Fibroblast of skin of scalp (primary cell): ENCODE measurements around the gene VPS33A.
A peak's percentile ranks its signal among the peaks of the same experiment; 100 is the strongest.

ENCODE experiments used
- DNase-seq: peaks from one replicate; pipeline ENCODE4 v3.0.0-alpha.2; 2013

The VPS33A gene

GRCh38 chr12:122250047-122250446 lies 16.2 kb downstream of the VPS33A start:
- DNase-seq = no peak

- no peak for DNase-seq
Measured at GRCh38 chr12:122245553-122245952, 20.7 kb downstream of the VPS33A start.

GRCh38 chr12:122244565-122245371 lies 21.5 kb downstream of the VPS33A start:
- no peak for DNase-seq

GRCh38 chr12:122243965-122244364 lies 22.3 kb downstream of the VPS33A start:
- DNase-seq = no peak

GRCh38 chr12:122238861-122239260 lies 27.4 kb downstream of the VPS33A start:
- DNase-seq = no peak

GRCh38 chr12:122235741-122236140 lies 30.6 kb downstream of the VPS33A start:
- DNase-seq = no peak

GRCh38 chr12:122232691-122233090 lies 33.6 kb downstream of the VPS33A start:
- DNase-seq = no peak

GRCh38 chr12:122230798-122231197 lies 35.5 kb downstream of the VPS33A start:
- DNase-seq = no peak

- DNase-seq = no peak
Measured at GRCh38 chr12:122228092-122228491, 38.2 kb downstream of the VPS33A start.

GRCh38 chr12:122227341-122227740 lies 39.0 kb downstream of the VPS33A start:
- no peak for DNase-seq

GRCh38 chr12:122226366-122227125 lies 39.7 kb downstream of the VPS33A start:
- no peak for DNase-seq

- DNase-seq = peak; percentile 100
Measured at GRCh38 chr12:122225683-122226365, 40.5 kb downstream of the VPS33A start, which contains the start of gene DIABLO. Gene DIABLO (minus strand): TSS chr12:122226052. CDS start chr12:122226014, 38 bp downstream.

- no peak for DNase-seq
Measured at GRCh38 chr12:122216445-122216844, 49.8 kb downstream of the VPS33A start.

- no peak for DNase-seq
Measured at GRCh38 chr12:122215771-122216170, 50.5 kb downstream of the VPS33A start.

- DNase-seq = no peak
Measured at GRCh38 chr12:122208073-122208820, 58.0 kb downstream of the VPS33A start.

- no peak for DNase-seq
Measured at GRCh38 chr12:122207391-122207790, 58.9 kb downstream of the VPS33A start.

GRCh38 chr12:122206976-122207375 lies 59.3 kb downstream of the VPS33A start:
- DNase-seq = no peak

GRCh38 chr12:122206111-122206881 lies 60.0 kb downstream of the VPS33A start:
- DNase-seq = no peak

- no peak for DNase-seq
Measured at GRCh38 chr12:122205053-122205925, 61.0 kb downstream of the VPS33A start.
